Karpas-422 (cell line): Measurements from ENCODE around the gene GGACT. TPM values are rescaled to one million over a fixed set of nuclear protein-coding genes. Genes with fewer than 3 reads are reported as not detected.
"Not testable (repeated sequence)": the region's sequence is repeated elsewhere in the genome, so short reads cannot be mapped to it uniquely, and the experiment has no call there.

Experiments used
- DNase-seq: peaks from one replicate; pipeline ENCODE4 v3.0.0-alpha.2; 2015
- H2AFZ ChIP-seq: fragments of 200-600 bp; sonication (generic); 2 replicates; pipeline ENCODE4 v1.6.1; 2014; ENCODE audit warnings: antibody characterized with exemption, low read length, mixed read lengths
- H3K27ac ChIP-seq: fragments of 200-600 bp; sonication (generic); 2 replicates; pipeline ENCODE4 v1.5.1; 2014; ENCODE audit warnings: mild to moderate bottlenecking, low read length, moderate library complexity
- H3K27me3 ChIP-seq: fragments of 200-600 bp; sonication (generic); 2 replicates; pipeline ENCODE4 v1.6.1; 2014; ENCODE audit warnings: low read length, mixed read lengths
- H3K36me3 ChIP-seq: fragments of 200-600 bp; sonication (generic); 2 replicates; pipeline ENCODE4 v1.6.1; 2014; ENCODE audit warnings: low read length, mixed read lengths; ENCODE audit not compliant: insufficient read depth
- H3K4me1 ChIP-seq: fragments of 200-600 bp; sonication (generic); 2 replicates; pipeline ENCODE4 v1.6.1; 2014; ENCODE audit warnings: mild to moderate bottlenecking, low read length, mixed read lengths
- H3K4me2 ChIP-seq: fragments of 200-600 bp; sonication (generic); 2 replicates; pipeline ENCODE4 v1.6.1; 2014; ENCODE audit warnings: low read length, low read depth, mild to moderate bottlenecking; ENCODE audit not compliant: poor library complexity, severe bottlenecking
- H3K4me3 ChIP-seq: fragments of 200-600 bp; sonication (generic); 2 replicates; pipeline ENCODE4 v1.5.1; 2014; ENCODE audit warnings: mild to moderate bottlenecking, antibody characterized with exemption, low read length, mixed read lengths
- H3K79me2 ChIP-seq: fragments of 200-600 bp; sonication (generic); 2 replicates; pipeline ENCODE4 v1.6.1; 2014; ENCODE audit warnings: mild to moderate bottlenecking, low read length, mixed read lengths
- H3K9ac ChIP-seq: fragments of 200-600 bp; sonication (generic); 2 replicates; pipeline ENCODE4 v1.6.0; 2014; ENCODE audit warnings: low read length
- H3K9me2 ChIP-seq: fragments of 200-600 bp; sonication (generic), shearing (Covaris generic); replicated peaks from 2 replicates; pipeline ENCODE4 v1.6.0; 2014; ENCODE audit warnings: mild to moderate bottlenecking, low read length, moderate library complexity; ENCODE audit not compliant: insufficient read depth
- H3K9me3 ChIP-seq: fragments of 300-700, 200-600 bp; sonication (generic); 2 replicates; pipeline ENCODE4 v1.6.1; 2014; ENCODE audit warnings: low read length, mixed read lengths
- H4K20me1 ChIP-seq: fragments of 200-600 bp; sonication (generic); 2 replicates; pipeline ENCODE4 v1.6.1; 2014; ENCODE audit warnings: mild to moderate bottlenecking, antibody characterized with exemption, low read length, low read depth; ENCODE audit not compliant: insufficient read depth
- total RNA-seq: library from RNA; depleted of rRNA; stranded (reverse); fragments of >200 nt; shearing (Covaris generic); gene quantifications from 2 replicates; pipeline ENCODE4 v1.2.3, GENCODE V29; 2014; ENCODE audit warnings: low replicate concordance

Gene GGACT
- total RNA-seq, 1 experiment from 2014 or later: 8.8 TPM

DNA sequence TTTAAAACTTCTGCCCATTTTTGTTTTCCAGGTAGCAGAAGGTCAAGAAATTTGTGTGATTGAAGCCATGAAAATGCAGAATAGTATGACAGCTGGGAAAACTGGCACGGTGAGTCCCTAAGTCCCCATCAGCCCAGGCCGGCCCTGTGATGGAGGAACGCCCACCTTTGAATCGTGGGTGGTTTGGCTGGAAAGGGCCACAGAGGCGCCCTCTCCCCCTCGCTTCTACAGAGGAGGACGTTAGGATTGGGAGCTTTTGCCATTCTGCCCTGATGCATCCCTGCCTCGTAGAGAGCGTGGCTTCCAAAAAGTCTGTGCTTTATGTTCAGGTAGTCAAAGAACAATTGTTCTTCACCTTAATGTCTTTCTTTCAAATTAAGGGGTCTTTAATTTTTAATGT, 60.9 kb downstream of the GGACT start:
- no peaks in the 10 kb centered on the region for H3K9me3 ChIP-seq
- H3K4me1 ChIP-seq: no peaks in the 10 kb centered on the region
- H3K27ac ChIP-seq: no peak overlapping the region
- H2AFZ ChIP-seq: no peak overlapping the region
- no peak overlapping the region for H3K4me2 ChIP-seq
- H4K20me1 ChIP-seq: no peaks in the 10 kb centered on the region
- H3K9ac ChIP-seq: no peak overlapping the region
- no peak overlapping the region for H3K4me3 ChIP-seq
- DNase-seq: no peak
- no peaks in the 10 kb centered on the region for H3K79me2 ChIP-seq
- no peaks in the 10 kb centered on the region for H3K9me2 ChIP-seq
- H3K36me3 ChIP-seq: no peaks in the 10 kb centered on the region
- H3K27me3 ChIP-seq: no peaks in the 10 kb centered on the region

DNA sequence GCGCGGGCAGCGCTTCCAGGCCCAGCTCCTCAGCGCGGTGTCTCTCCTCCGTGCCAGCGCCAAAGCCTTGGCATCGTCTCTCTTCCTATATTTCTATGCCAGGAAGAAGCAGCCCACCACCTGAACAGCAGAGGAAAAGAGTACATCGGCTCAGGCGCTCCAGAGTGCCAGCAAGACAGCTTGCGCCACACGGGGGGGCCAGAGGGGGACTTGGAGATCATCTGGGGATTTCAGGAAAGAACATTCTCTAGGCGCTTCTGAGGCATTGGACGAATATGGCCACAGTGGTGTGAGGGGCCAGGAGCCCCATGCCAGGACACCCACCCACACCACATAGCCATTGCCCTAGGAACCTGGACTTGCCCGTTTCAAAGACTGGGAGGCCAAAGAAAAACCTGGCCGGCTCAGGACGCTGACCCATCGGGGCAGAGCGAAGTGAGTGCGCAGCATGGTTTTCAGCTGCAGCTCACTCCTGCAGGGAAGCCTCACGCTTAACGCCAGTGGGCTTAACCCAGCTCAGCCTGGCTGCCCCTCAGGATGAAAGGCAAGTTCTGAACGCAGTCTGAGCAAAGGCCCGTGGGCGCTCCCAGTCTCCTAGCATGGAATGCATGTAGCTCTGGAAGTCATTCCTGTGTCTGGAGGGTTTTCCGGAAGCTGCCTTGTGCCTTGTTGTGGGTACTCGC, 62.1 kb downstream of the GGACT start:
- Histone ChIP-seq H3K27ac (no peak overlapping the region), H4K20me1 (no peaks in the 10 kb centered on the region), H3K27me3 (no peaks in the 10 kb centered on the region), H3K36me3 (no peaks in the 10 kb centered on the region), H3K9me3 (no peaks in the 10 kb centered on the region), H3K4me3 (no peak overlapping the region), H3K4me1 (no peaks in the 10 kb centered on the region), H3K9ac (no peak overlapping the region), H3K4me2 (no peak overlapping the region), H2AFZ (no peak overlapping the region), H3K79me2 (no peaks in the 10 kb centered on the region), H3K9me2 (no peaks in the 10 kb centered on the region)
- no peak for DNase-seq

DNA sequence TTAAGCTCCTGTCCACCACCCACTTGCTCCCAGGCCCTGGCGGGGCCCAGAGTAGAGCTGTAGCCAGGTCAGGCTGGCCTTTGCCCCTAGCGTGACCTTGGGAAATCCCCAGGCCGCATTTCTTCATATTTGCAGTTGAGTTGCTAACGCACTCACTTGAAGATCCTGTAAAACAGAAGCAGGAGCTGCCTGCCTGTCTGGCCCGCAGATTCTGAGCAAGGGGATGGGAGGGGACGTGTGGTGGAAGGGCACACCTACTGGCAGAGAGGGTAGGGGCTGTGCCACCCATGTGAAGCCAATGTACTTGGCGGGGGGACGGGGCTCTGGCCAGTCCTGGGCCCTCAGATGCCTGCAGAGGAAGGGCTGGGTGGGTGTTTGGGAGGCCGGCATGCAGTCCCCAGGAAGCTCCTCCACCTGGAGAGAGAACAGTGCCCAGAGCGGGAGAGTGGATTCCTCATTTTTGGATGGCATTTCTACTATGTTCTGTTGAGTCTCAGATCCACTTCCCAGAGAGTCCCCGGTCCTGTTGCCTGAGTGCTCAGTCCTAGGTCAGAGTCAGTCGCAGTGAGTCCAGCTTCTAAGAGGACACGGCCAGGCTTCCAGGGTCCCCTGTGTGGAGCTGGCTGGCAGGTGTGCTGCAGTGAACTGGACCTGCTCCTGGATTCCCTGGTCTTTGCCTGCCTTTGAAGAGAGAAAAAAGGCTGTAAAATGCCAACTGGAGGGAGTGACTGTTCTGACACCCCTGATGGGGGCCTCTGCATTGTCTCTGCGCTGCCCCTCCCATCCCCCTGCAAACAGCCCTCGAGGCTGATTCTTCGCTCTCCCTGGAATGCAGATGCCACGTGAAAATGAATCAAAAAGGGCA, 62.9 kb downstream of the GGACT start:
- H3K4me1 ChIP-seq: no peaks in the 10 kb centered on the region
- H3K9ac ChIP-seq: no peak overlapping the region

DNA sequence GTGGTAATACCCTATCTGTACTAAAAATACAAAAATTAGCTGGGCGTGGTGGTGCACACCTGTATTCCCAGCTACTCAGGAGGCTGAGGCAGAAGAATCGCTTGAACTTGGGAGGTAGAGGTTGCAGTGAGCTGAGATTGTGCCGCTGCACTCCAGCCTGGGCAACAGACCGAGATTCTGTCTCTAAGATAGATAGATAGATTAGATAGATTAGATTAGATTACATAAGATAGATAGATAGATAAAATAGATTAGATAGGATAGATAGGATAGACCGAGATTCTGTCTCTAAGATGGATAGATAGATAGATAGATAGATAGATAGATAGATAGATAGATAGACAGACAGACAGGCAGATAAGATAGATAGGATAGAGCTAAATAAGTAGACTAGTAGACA, 63.9 kb downstream of the GGACT start:
- not testable (repeated sequence) for H3K9me3 ChIP-seq, H3K27ac ChIP-seq, H3K4me3 ChIP-seq, H3K79me2 ChIP-seq, H3K4me1 ChIP-seq, DNase-seq, H3K27me3 ChIP-seq, H4K20me1 ChIP-seq, H3K4me2 ChIP-seq, H3K36me3 ChIP-seq, H3K9ac ChIP-seq, H2AFZ ChIP-seq, H3K9me2 ChIP-seq

More for the DNA sequence above, 62.9 kb downstream of the GGACT start:
- no peak overlapping the region for H3K27ac ChIP-seq
- H3K36me3 ChIP-seq: no peaks in the 10 kb centered on the region
- H4K20me1 ChIP-seq: no peaks in the 10 kb centered on the region
- no peak overlapping the region for H3K4me2 ChIP-seq
- no peak overlapping the region for H3K4me3 ChIP-seq
- no peaks in the 10 kb centered on the region for H3K27me3 ChIP-seq
- H3K9me2 ChIP-seq: no peaks in the 10 kb centered on the region
- H3K9me3 ChIP-seq: no peaks in the 10 kb centered on the region
- DNase-seq: no peak
- H3K79me2 ChIP-seq: no peaks in the 10 kb centered on the region
- H2AFZ ChIP-seq: no peak overlapping the region

DNA sequence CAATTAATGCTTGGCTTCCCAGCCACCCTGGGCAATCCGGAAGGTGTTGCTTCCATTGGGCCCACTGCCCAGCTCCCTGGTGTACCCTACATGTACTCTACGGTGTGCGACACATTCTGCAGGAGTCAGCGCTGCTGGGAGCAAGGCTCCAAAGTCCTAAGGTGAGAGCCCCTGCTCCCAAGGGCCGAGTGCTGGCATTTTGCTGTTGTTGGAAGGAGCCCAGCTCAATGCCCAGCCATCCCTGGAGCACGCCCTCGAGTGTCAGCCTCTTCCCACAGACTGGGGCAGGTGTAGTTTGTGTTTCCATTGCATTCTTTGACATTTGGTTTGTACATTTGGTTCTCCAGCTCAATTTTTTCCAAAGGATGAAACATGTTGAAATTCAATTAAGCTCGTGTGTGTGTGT, 64.6 kb downstream of the GGACT start:
- Histone ChIP-seq H3K4me2 (no peak overlapping the region), H3K4me3 (no peak overlapping the region), H3K36me3 (no peaks in the 10 kb centered on the region), H2AFZ (no peak overlapping the region), H3K9me3 (no peaks in the 10 kb centered on the region), H3K27me3 (no peaks in the 10 kb centered on the region), H3K79me2 (no peaks in the 10 kb centered on the region), H3K27ac (no peak overlapping the region), H3K9me2 (no peaks in the 10 kb centered on the region), H4K20me1 (no peaks in the 10 kb centered on the region), H3K9ac (no peak overlapping the region), H3K4me1 (no peaks in the 10 kb centered on the region)
- DNase-seq: no peak

GRCh38 chr13:100523411-100523810, 65.2 kb downstream of the GGACT start:
- Histone ChIP-seq H2AFZ (no peak overlapping the region), H3K9me2 (no peaks in the 10 kb centered on the region), H3K27me3 (no peaks in the 10 kb centered on the region), H3K9ac (no peak overlapping the region), H3K79me2 (no peaks in the 10 kb centered on the region), H3K4me3 (no peak overlapping the region), H3K4me2 (no peak overlapping the region), H3K9me3 (no peaks in the 10 kb centered on the region), H3K27ac (no peak overlapping the region), H3K4me1 (no peaks in the 10 kb centered on the region), H4K20me1 (no peaks in the 10 kb centered on the region), H3K36me3 (no peaks in the 10 kb centered on the region)
- DNase-seq: no peak

GRCh38 chr13:100522618-100523309, 65.8 kb downstream of the GGACT start:
- H2AFZ ChIP-seq: no peak overlapping the region
- no peaks in the 10 kb centered on the region for H4K20me1 ChIP-seq
- H3K9me3 ChIP-seq: no peaks in the 10 kb centered on the region
- no peak overlapping the region for H3K4me2 ChIP-seq
- no peak for DNase-seq
- no peaks in the 10 kb centered on the region for H3K4me1 ChIP-seq
- H3K9ac ChIP-seq: no peak overlapping the region
- H3K9me2 ChIP-seq: no peaks in the 10 kb centered on the region
- H3K27me3 ChIP-seq: no peaks in the 10 kb centered on the region
- H3K27ac ChIP-seq: no peak overlapping the region
- no peaks in the 10 kb centered on the region for H3K79me2 ChIP-seq
- H3K36me3 ChIP-seq: no peaks in the 10 kb centered on the region
- H3K4me3 ChIP-seq: no peak overlapping the region
